MM.1S (cell line): Measurements from ENCODE around the gene PIK3R4.

Experiments
- DNase-seq: peaks from one replicate; pipeline ENCODE4 v3.0.0-alpha.2; 2015
- H2AFZ ChIP-seq: fragments of 300-600 bp; sonication (generic); 2 replicates; pipeline ENCODE4 v1.6.0; 2016; ENCODE audit warnings: antibody characterized with exemption, low read length
- H3F3A ChIP-seq: fragments of 300-600 bp; sonication (generic); 2 replicates; pipeline ENCODE4 v1.6.1; 2016; ENCODE audit warnings: mild to moderate bottlenecking, antibody characterized with exemption, low read length, moderate library complexity, mixed read lengths; ENCODE audit not compliant: insufficient read depth
- H3K27ac ChIP-seq: fragments of 300-600 bp; sonication (generic); 2 replicates; pipeline ENCODE4 v1.5.1; 2016; ENCODE audit warnings: mild to moderate bottlenecking, low read length
- H3K27me3 ChIP-seq: fragments of 300-600 bp; sonication (generic); replicated peaks from 2 replicates; pipeline ENCODE4 v1.6.0; 2016; ENCODE audit warnings: low read length; ENCODE audit not compliant: insufficient read depth
- H3K36me3 ChIP-seq: fragments of 300-600 bp; sonication (generic); replicated peaks from 2 replicates; pipeline ENCODE4 v1.6.1; 2016; ENCODE audit warnings: mild to moderate bottlenecking, low read length, mixed read lengths; ENCODE audit not compliant: insufficient read depth
- H3K4me1 ChIP-seq: fragments of 300-600 bp; sonication (generic); 2 replicates; pipeline ENCODE4 v1.6.1; 2016; ENCODE audit warnings: low read length, mixed read lengths
- H3K4me2 ChIP-seq: fragments of 300-600 bp; sonication (generic); 2 replicates; pipeline ENCODE4 v1.6.0; 2016; ENCODE audit warnings: low read depth, low read length
- H3K4me3 ChIP-seq: fragments of 300-600 bp; sonication (generic); 2 replicates; pipeline ENCODE4 v1.5.1; 2016; ENCODE audit warnings: low read length, mixed read lengths
- H3K79me2 ChIP-seq: fragments of 300-600 bp; sonication (generic); 2 replicates; pipeline ENCODE4 v1.6.1; 2016; ENCODE audit warnings: mixed run types, low read length, mixed read lengths
- H3K9ac ChIP-seq: fragments of 300-600 bp; sonication (generic); 2 replicates; pipeline ENCODE4 v1.6.1; 2016; ENCODE audit warnings: low read length, mixed read lengths
- H3K9me2 ChIP-seq: fragments of 300-600 bp; sonication (generic); replicated peaks from 2 replicates; pipeline ENCODE4 v1.6.1; 2016; ENCODE audit warnings: mild to moderate bottlenecking, low read length, mixed read lengths; ENCODE audit not compliant: insufficient read depth
- H3K9me3 ChIP-seq: fragments of 300-600 bp; sonication (generic); replicated peaks from 2 replicates; pipeline ENCODE4 v1.6.1; 2016; ENCODE audit warnings: mild to moderate bottlenecking, low read length, mixed read lengths; ENCODE audit not compliant: insufficient read depth
- H4K20me1 ChIP-seq: fragments of 300-600 bp; sonication (generic); 2 replicates; pipeline ENCODE4 v1.6.1; 2016; ENCODE audit warnings: mild to moderate bottlenecking, low read length, moderate library complexity, mixed read lengths; ENCODE audit not compliant: insufficient read depth
- CTCF ChIP-seq: fragments of 300-600 bp; sonication (generic); IDR thresholded peaks from 2 replicates; pipeline ENCODE4 v1.5.1; 2016; ENCODE audit warnings: antibody characterized with exemption, low read length, mixed read lengths
- EZH2 ChIP-seq: fragments of 300-600 bp; sonication (generic); optimal IDR thresholded peaks from 2 replicates; pipeline ENCODE3; 2017; ENCODE audit warnings: low read depth, mild to moderate bottlenecking, antibody characterized with exemption, low read length, mixed read lengths
- EZH2phosphoT487 ChIP-seq: fragments of 300-600 bp; sonication (generic); IDR thresholded peaks from 2 replicates; pipeline ENCODE4 v1.6.1; 2018; ENCODE audit warnings: antibody characterized with exemption, low read length

Gene PIK3R4

GRCh38 chr3:130687327-130687726 lies 59.3 kb downstream of the PIK3R4 start:
- Histone ChIP-seq H3K4me3 (no peak overlapping the region), H3K9me3 (no peaks in the 10 kb centered on the region), H2AFZ (no peak overlapping the region), H3K4me1 (no peaks in the 10 kb centered on the region), H3K27me3 (no peaks in the 10 kb centered on the region), H3K9me2 (no peaks in the 10 kb centered on the region), H3K4me2 (no peak overlapping the region), H4K20me1 (no peaks in the 10 kb centered on the region), H3F3A (no peaks in the 10 kb centered on the region), H3K79me2 (no peaks in the 10 kb centered on the region), H3K27ac (no peak overlapping the region), H3K36me3 (no peaks in the 10 kb centered on the region; the same call in 1 of the 2 replicates), H3K9ac (no peak overlapping the region)
- no peak for TF ChIP-seq CTCF
- no peak for DNase-seq

GRCh38 chr3:130686833-130687232 lies 59.8 kb downstream of the PIK3R4 start:
- Histone ChIP-seq H3K4me3 (no peak overlapping the region), H3K9me3 (no peaks in the 10 kb centered on the region), H4K20me1 (no peaks in the 10 kb centered on the region), H3K36me3 (no peaks in the 10 kb centered on the region; the same call in 1 of the 2 replicates), H3K27me3 (no peaks in the 10 kb centered on the region), H3K4me2 (no peak overlapping the region), H3K9me2 (no peaks in the 10 kb centered on the region), H2AFZ (no peak overlapping the region), H3F3A (no peaks in the 10 kb centered on the region), H3K4me1 (no peaks in the 10 kb centered on the region), H3K27ac (no peak overlapping the region), H3K79me2 (no peaks in the 10 kb centered on the region), H3K9ac (no peak overlapping the region)
- TF ChIP-seq CTCF (no peak), EZH2 (no peak), EZH2phosphoT487 (no peak)
- no peak for DNase-seq

- H3K4me2 ChIP-seq: no peak overlapping the region
- DNase-seq: no peak
- no peak overlapping the region for H3K4me3 ChIP-seq
- no peak overlapping the region for H2AFZ ChIP-seq
- H3K27ac ChIP-seq: no peak overlapping the region
- no peaks in the 10 kb centered on the region for H3K4me1 ChIP-seq
- H3K79me2 ChIP-seq: no peaks in the 10 kb centered on the region
- no peak overlapping the region for H3K9ac ChIP-seq
- no peaks in the 10 kb centered on the region; the same call in 1 of the 2 replicates for H3K36me3 ChIP-seq
- H3K9me2 ChIP-seq: no peaks in the 10 kb centered on the region
- no peak for TF ChIP-seq CTCF
- no peak for TF ChIP-seq EZH2
- TF ChIP-seq EZH2phosphoT487: no peak
- H3K27me3 ChIP-seq: no peaks in the 10 kb centered on the region
- no peaks in the 10 kb centered on the region for H3K9me3 ChIP-seq
- H3F3A ChIP-seq: no peaks in the 10 kb centered on the region
- no peaks in the 10 kb centered on the region for H4K20me1 ChIP-seq
These were observed 64.5 kb downstream of the PIK3R4 start for GRCh38 chr3:130682131-130682530.

GRCh38 chr3:130679218-130679617 lies 67.4 kb downstream of the PIK3R4 start:
- no peaks in the 10 kb centered on the region for H3K9me3 ChIP-seq
- no peak overlapping the region for H2AFZ ChIP-seq
- H3K4me3 ChIP-seq: no peak overlapping the region
- no peak overlapping the region for H3K4me2 ChIP-seq
- no peaks in the 10 kb centered on the region; the same call in 1 of the 2 replicates for H3K36me3 ChIP-seq
- no peak for TF ChIP-seq EZH2phosphoT487
- TF ChIP-seq CTCF: no peak
- H3K27ac ChIP-seq: no peak overlapping the region
- H4K20me1 ChIP-seq: no peaks in the 10 kb centered on the region
- H3K9me2 ChIP-seq: no peaks in the 10 kb centered on the region
- H3K4me1 ChIP-seq: no peaks in the 10 kb centered on the region
- no peaks in the 10 kb centered on the region for H3F3A ChIP-seq
- H3K27me3 ChIP-seq: no peaks in the 10 kb centered on the region
- H3K79me2 ChIP-seq: no peaks in the 10 kb centered on the region
- no peak overlapping the region for H3K9ac ChIP-seq
- no peak for DNase-seq
